Heart left ventricle (tissue), 13 donors: ENCODE data around the gene RNF215.

Experiments used
- CTCF ChIP-seq, 12 donors: fragments of 200-600 bp; sonication (generic) in 4 of 12; IDR thresholded peaks; one replicate each; pipeline versions ENCODE4 v1.5.0 to v1.8.0; 2018 to 2022; ENCODE audit warnings: antibody characterized with exemption in 12 of 12, mild to moderate bottlenecking in 5 of 12
- POLR2A ChIP-seq, 2 donors: fragments of 450-650 bp; IDR thresholded peaks; one replicate each; pipeline ENCODE4 v1.6.1; 2017; ENCODE audit warnings: antibody characterized with exemption in 2 of 2, mild to moderate bottlenecking in 2 of 2, moderate library complexity in 2 of 2
- donor health status: ischemic (EF 13 %, LVEDD 7.1; RV severe dilation, severe dysfunction).
- donor health status: DM: no; HTN: yes; CAD: no.
- donor health status: DM: no; HTN: no; CAD: no.
- donor health status: ischemic (EF 25% LVEDD 6.9; RV normal size, moderate dysfunction).
- donor health status: ischemic (EF 25% LVEDD 5.7; RV mildly dilated, moderate dysfunction).
- donor health status: ischemic (EF 35%, LVEDD 5.7; RV mildly dilated, moderate dysfunction).
- donor health status: nonischemic (EF 11% LVEDD 7.7; RV severe dilation, severe dysfunction).
- donor health status: DM: yes; HTN: yes; CAD: no.
- donor health status: PGD.
- donor health status: ischemic (EF 29% LVEDD 5.4; RV normal size, mild dysfunction).
- donor health status: nonischemic (EF 23%, LVEDD 6.1; RV moderate dilation, normal function).

DNA sequence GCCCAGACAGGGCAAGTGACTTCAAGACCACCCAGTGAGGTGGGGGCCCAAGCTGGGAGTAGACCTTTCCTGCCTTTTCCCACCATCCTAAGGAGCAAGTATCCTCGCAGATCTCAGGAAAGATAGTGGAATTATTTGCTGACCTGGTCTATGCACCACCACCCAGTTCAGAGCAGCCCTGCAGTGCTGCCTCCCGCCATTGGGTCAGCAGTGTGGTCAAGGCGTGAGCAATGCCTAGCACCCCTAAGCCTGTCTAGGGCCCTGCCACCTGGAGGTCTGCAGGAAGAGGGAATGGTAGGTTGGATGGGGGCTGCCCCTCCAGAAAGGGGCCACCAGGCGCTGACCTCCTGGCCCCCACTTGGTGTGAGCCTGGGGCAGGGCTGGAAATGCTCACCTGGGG is 44.9 kb upstream of the RNF215 start:
- TF ChIP-seq CTCF (IDR thresholded peaks at IDR 0.05): no peak
- TF ChIP-seq POLR2A (IDR thresholded peaks at IDR 0.05): no peak
